SK-N-SH (cell line): ENCODE measurements around the gene VPS13A. TPM values are rescaled to one million over a fixed set of nuclear protein-coding genes. Genes with fewer than 3 reads are reported as not detected.

Source experiments
- CTCF ChIA-PET: fragments of 300-600, 350-600 bp; formaldehyde crosslinking; extraction: SDS; loops from one replicate; lab custom pipeline; 2021; lab: Yijun Ruan, JAX
- POLR2A ChIA-PET: fragments of 350-600 bp; sonication (Branson Sonifier 250); formaldehyde crosslinking; extraction: SDS; loops from one replicate; lab custom pipeline; 2020; ENCODE audit warnings: antibody characterized with exemption, inconsistent platforms; lab: Yijun Ruan, JAX
- DNase-seq: peaks from one replicate; pipeline ENCODE4 v3.0.0; 2012
- H2AFZ ChIP-seq: fragments of 200-600 bp; sonication (generic); 2 replicates; pipeline ENCODE4 v1.8.1; 2016; ENCODE audit warnings: antibody characterized with exemption, mild to moderate bottlenecking, low read depth
- H3F3A ChIP-seq: fragments of 200-600 bp; sonication (generic); replicated peaks from 2 replicates; pipeline ENCODE3; 2016; ENCODE audit warnings: antibody characterized with exemption, mild to moderate bottlenecking; ENCODE audit not compliant: insufficient read depth
- H3K27ac ChIP-seq, 2 experiments: fragments of 200-500 bp in 1 of 2; fragments of 200-600 bp in 1 of 2; sonication (Bioruptor generic) in 1 of 2; sonication (generic), shearing (Covaris generic) in 1 of 2; 2 replicates each; pipeline versions ENCODE4 v1.5.1 to v1.6.1; 2014 to 2016; ENCODE audit warnings: low read depth in 2 of 2, inconsistent platforms in 1 of 2, low read length in 1 of 2, mild to moderate bottlenecking in 1 of 2, mixed read lengths in 1 of 2
- H3K27me3 ChIP-seq: fragments of 200-600 bp; sonication (generic), shearing (Covaris generic); 2 replicates; pipeline ENCODE4 v1.6.1; 2016; ENCODE audit warnings: mixed run types; ENCODE audit not compliant: insufficient read depth
- H3K36me3 ChIP-seq, 2 experiments: fragments of 200-500 bp in 1 of 2; fragments of 200-600 bp in 1 of 2; sonication (Bioruptor generic) in 1 of 2; sonication (generic) in 1 of 2; replicated peaks in 1 of 2; 2 replicates each; pipeline versions ENCODE3 to v1.5.1; 2014 to 2016; ENCODE audit warnings: low read length in 1 of 2, mild to moderate bottlenecking in 1 of 2; ENCODE audit not compliant: insufficient read depth in 2 of 2, control insufficient read depth in 1 of 2
- H3K4me1 ChIP-seq, 2 experiments: fragments of 200-500 bp in 1 of 2; fragments of 200-600 bp in 1 of 2; sonication (Bioruptor generic) in 1 of 2; sonication (generic), shearing (Covaris generic) in 1 of 2; 2 replicates each; pipeline versions ENCODE4 v1.5.1 to v1.6.1; 2014 to 2016; ENCODE audit warnings: low read depth in 1 of 2, low read length in 1 of 2, mixed run types in 1 of 2; ENCODE audit not compliant: insufficient read depth in 2 of 2, control insufficient read depth in 1 of 2
- H3K4me2 ChIP-seq: fragments of 200-600 bp; sonication (generic), shearing (Covaris generic); 2 replicates; pipeline ENCODE4 v1.6.1; 2017; ENCODE audit warnings: mixed run types
- H3K4me3 ChIP-seq, 2 experiments: fragments of 200-500 bp in 1 of 2; fragments of 200-600 bp in 1 of 2; sonication (Bioruptor generic) in 1 of 2; sonication (generic), shearing (Covaris generic) in 1 of 2; 2 replicates each; pipeline versions ENCODE4 v1.5.1 to v1.8.1; 2014 to 2016; ENCODE audit warnings: low read depth in 2 of 2, inconsistent platforms in 1 of 2, low read length in 1 of 2, mild to moderate bottlenecking in 1 of 2, mixed read lengths in 1 of 2, moderate library complexity in 1 of 2
- H3K79me2 ChIP-seq: fragments of 200-600 bp; sonication (generic); 2 replicates; pipeline ENCODE4 v1.8.1; 2017; ENCODE audit warnings: mild to moderate bottlenecking; ENCODE audit not compliant: insufficient read depth
- H3K9ac ChIP-seq: fragments of 200-600 bp; sonication (generic); 2 replicates; pipeline ENCODE4 v1.6.1; 2017; ENCODE audit warnings: mixed run types
- H3K9me2 ChIP-seq: fragments of 200-600 bp; sonication (generic); 2 replicates; pipeline ENCODE4 v1.6.1; 2017; ENCODE audit warnings: mixed run types
- H3K9me3 ChIP-seq: fragments of 200-600 bp; sonication (generic); 2 replicates; pipeline ENCODE4 v1.6.1; 2017; ENCODE audit warnings: mixed run types, mild to moderate bottlenecking, moderate library complexity
- H4K20me1 ChIP-seq: fragments of 200-600 bp; sonication (generic); 2 replicates; pipeline ENCODE4 v1.6.1; 2017; ENCODE audit warnings: mild to moderate bottlenecking, mixed run types; ENCODE audit not compliant: insufficient read depth
- CHD2 ChIP-seq: fragments of 150-350 bp; IDR thresholded peaks from 2 replicates; pipeline ENCODE4 v1.6.1; 2018; ENCODE audit warnings: low read length; ENCODE audit not compliant: partially characterized antibody
- ELF1 ChIP-seq: IDR thresholded peaks from 2 replicates; pipeline ENCODE4 v1.4.0; 2012
- EP300 ChIP-seq, 2 experiments: IDR thresholded peaks; 2 replicates each; pipeline versions ENCODE4 v1.4.0 to v1.6.1; 2012; ENCODE audit warnings: borderline replicate concordance in 1 of 2, low read depth in 1 of 2, low read length in 1 of 2
- FOSL2 ChIP-seq: IDR thresholded peaks from 2 replicates; pipeline ENCODE4 v1.4.0; 2012; ENCODE audit warnings: low read depth, mild to moderate bottlenecking, moderate library complexity, borderline replicate concordance
- GABPA ChIP-seq: IDR thresholded peaks from 2 replicates; pipeline ENCODE4 v1.4.0; 2012; ENCODE audit warnings: low read depth, mild to moderate bottlenecking
- JUND ChIP-seq: IDR thresholded peaks from 2 replicates; pipeline ENCODE4 v1.4.0; 2012
- MEF2A ChIP-seq: IDR thresholded peaks from 2 replicates; pipeline ENCODE4 v1.4.0; 2012; ENCODE audit warnings: low read depth, borderline replicate concordance
- MXI1 ChIP-seq: IDR thresholded peaks from 2 replicates; pipeline ENCODE4 v1.6.1; 2012; ENCODE audit warnings: mild to moderate bottlenecking, low read depth, low read length, improper control_type of control experiment
- NFIC ChIP-seq: IDR thresholded peaks from 2 replicates; pipeline ENCODE4 v1.4.0; 2012; ENCODE audit warnings: borderline replicate concordance
- NRF1 ChIP-seq: IDR thresholded peaks from 2 replicates; pipeline ENCODE4 v1.6.1; 2012; ENCODE audit warnings: low read depth, mild to moderate bottlenecking, low read length
- PBX3 ChIP-seq: IDR thresholded peaks from 2 replicates; pipeline ENCODE4; 2012
- RFX5 ChIP-seq: IDR thresholded peaks from 2 replicates; pipeline ENCODE4 v1.6.1; 2012; ENCODE audit warnings: mild to moderate bottlenecking, improper control_type of control experiment, low read length
- SIN3A ChIP-seq: IDR thresholded peaks from 2 replicates; pipeline ENCODE4 v1.6.1; 2012; ENCODE audit warnings: low read depth, mild to moderate bottlenecking, low read length, moderate library complexity, borderline replicate concordance
- SMC3 ChIP-seq: IDR thresholded peaks from 2 replicates; pipeline ENCODE4 v1.6.1; 2012; ENCODE audit warnings: low read depth, low read length, improper control_type of control experiment
- TCF12 ChIP-seq: IDR thresholded peaks from 2 replicates; pipeline ENCODE4 v1.4.0; 2012
- TEAD4 ChIP-seq: IDR thresholded peaks from 2 replicates; pipeline ENCODE4 v1.4.0; 2012; ENCODE audit warnings: mild to moderate bottlenecking, borderline replicate concordance; ENCODE audit not compliant: insufficient read depth
- ZBTB33 ChIP-seq: IDR thresholded peaks from 2 replicates; pipeline ENCODE4 v1.4.0; 2012; ENCODE audit warnings: low read depth, borderline replicate concordance
- WGBS: methylation state at CpG from one replicate; pipeline ENCODE4 v1.1.6; 2017; ENCODE audit warnings: low lambda C conversion rate; 5-methylcytosine and 5-hydroxymethylcytosine counted together
- polyA plus RNA-seq, 3 experiments: library from polyadenylated mRNA; depleted of rRNA; stranded (reverse); fragments of >200 nt; gene quantifications; 2 replicates each; pipeline ENCODE4 v1.2.3, GENCODE V29; 2012
- TF ChIP-seq, protein P1 (sequence below): fragments of 150-350 bp; IDR thresholded peaks from 2 replicates; pipeline ENCODE4 v1.6.1; 2017; ENCODE audit warnings: antibody characterized with exemption, low read length, low read depth, borderline replicate concordance
- TF ChIP-seq, protein P2 (sequence below): fragments of 200-600 bp; sonication (generic); IDR thresholded peaks from 2 replicates; pipeline ENCODE4 v1.6.1; 2017; ENCODE audit warnings: antibody characterized with exemption, mild to moderate bottlenecking, moderate library complexity

Gene VPS13A
- polyA plus RNA-seq, 1 of the 3 experiments (the other 2 are of a cell fraction), result 6.0 TPM

- ChIA-PET CTCF (interaction anchor here (1.0 to 2.0 kb wide), 2 partner anchors 10 to 12 kb away, joined by 3 to 11 read pairs; no protein-coding TSS in a partner anchor), POLR2A (no interaction called here)
- Histone ChIP-seq H2AFZ (no peak overlapping the region), H3K4me3 (no peak overlapping the region), H3K9me2 (no peaks in the 10 kb centered on the region), H3K4me2 (no peak overlapping the region), H3K9ac (no peak overlapping the region), H3K27me3 (no peaks in the 10 kb centered on the region), H3K36me3 (no peaks in the 10 kb centered on the region), H3K27ac (no peak overlapping the region), H3K9me3 (no peaks in the 10 kb centered on the region), H3K4me1 (peaks cover 0 to 7% of the 10 kb centered on the region in 2 experiments; a peak in 2 of 4 replicates), H4K20me1 (no peaks in the 10 kb centered on the region), H3K79me2 (no peaks in the 10 kb centered on the region), H3F3A (no peaks in the 10 kb centered on the region)
- TF ChIP-seq NRF1 (no peak), MEF2A (no peak), GABPA (no peak), CHD2 (no peak), SIN3A (no peak), NFIC (no peak), JUND (no peak), MXI1 (no peak), FOSL2 (no peak), EP300 (IDR thresholded peaks at IDR 0.05; ENCODE audit: borderline replicate concordance in 1 of 2, low read depth in 1 of 2, low read length in 1 of 2) (no peak), PBX3 (no peak), ELF1 (no peak), RFX5 (no peak), SMC3 (no peak), TEAD4 (no peak), TCF12 (no peak), ZBTB33 (no peak)
- TF ChIP-seq, protein P1, sequence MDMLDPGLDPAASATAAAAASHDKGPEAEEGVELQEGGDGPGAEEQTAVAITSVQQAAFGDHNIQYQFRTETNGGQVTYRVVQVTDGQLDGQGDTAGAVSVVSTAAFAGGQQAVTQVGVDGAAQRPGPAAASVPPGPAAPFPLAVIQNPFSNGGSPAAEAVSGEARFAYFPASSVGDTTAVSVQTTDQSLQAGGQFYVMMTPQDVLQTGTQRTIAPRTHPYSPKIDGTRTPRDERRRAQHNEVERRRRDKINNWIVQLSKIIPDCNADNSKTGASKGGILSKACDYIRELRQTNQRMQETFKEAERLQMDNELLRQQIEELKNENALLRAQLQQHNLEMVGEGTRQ, result no peak
- TF ChIP-seq, protein P2, sequence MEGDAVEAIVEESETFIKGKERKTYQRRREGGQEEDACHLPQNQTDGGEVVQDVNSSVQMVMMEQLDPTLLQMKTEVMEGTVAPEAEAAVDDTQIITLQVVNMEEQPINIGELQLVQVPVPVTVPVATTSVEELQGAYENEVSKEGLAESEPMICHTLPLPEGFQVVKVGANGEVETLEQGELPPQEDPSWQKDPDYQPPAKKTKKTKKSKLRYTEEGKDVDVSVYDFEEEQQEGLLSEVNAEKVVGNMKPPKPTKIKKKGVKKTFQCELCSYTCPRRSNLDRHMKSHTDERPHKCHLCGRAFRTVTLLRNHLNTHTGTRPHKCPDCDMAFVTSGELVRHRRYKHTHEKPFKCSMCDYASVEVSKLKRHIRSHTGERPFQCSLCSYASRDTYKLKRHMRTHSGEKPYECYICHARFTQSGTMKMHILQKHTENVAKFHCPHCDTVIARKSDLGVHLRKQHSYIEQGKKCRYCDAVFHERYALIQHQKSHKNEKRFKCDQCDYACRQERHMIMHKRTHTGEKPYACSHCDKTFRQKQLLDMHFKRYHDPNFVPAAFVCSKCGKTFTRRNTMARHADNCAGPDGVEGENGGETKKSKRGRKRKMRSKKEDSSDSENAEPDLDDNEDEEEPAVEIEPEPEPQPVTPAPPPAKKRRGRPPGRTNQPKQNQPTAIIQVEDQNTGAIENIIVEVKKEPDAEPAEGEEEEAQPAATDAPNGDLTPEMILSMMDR, result no peak
- WGBS, result 87% methylated on average over 10 of the region's 10 CpGs
- no peak for DNase-seq
These were observed 244.4 kb downstream of the VPS13A start for GRCh38 chr9:77421506-77422265.
